GM21360 (cell line): ENCODE data around the gene KCNK7.

Source experiments
- ATAC-seq: cut with Tn5 transposase; IDR thresholded peaks from one replicate; pipeline ENCODE4 v1.9.1; 2021; ENCODE audit warnings: mild to moderate bottlenecking, moderate library complexity; ENCODE audit not compliant: unreplicated experiment

The KCNK7 gene

GRCh38 chr11:65627202-65627601, 31.6 kb upstream of the KCNK7 start:
- ATAC-seq = no peak

- no peak for ATAC-seq
Measured at GRCh38 chr11:65625628-65626342, 30.2 kb upstream of the KCNK7 start.

- no peak for ATAC-seq
Measured at GRCh38 chr11:65624931-65625627, 29.5 kb upstream of the KCNK7 start.

GRCh38 chr11:65623852-65624616, 28.4 kb upstream of the KCNK7 start:
- no peak for ATAC-seq

- ATAC-seq = no peak
Measured at GRCh38 chr11:65623177-65623576, 27.6 kb upstream of the KCNK7 start.

GRCh38 chr11:65622011-65622410, 26.4 kb upstream of the KCNK7 start:
- no peak for ATAC-seq

GRCh38 chr11:65621460-65621859, 25.9 kb upstream of the KCNK7 start:
- ATAC-seq = no peak

- no peak for ATAC-seq
Measured at GRCh38 chr11:65620666-65621065, 25.1 kb upstream of the KCNK7 start.

GRCh38 chr11:65619281-65619928, 23.8 kb upstream of the KCNK7 start:
- ATAC-seq = no peak

GRCh38 chr11:65618763-65619162, 23.2 kb upstream of the KCNK7 start:
- no peak for ATAC-seq

GRCh38 chr11:65617990-65618751, 22.6 kb upstream of the KCNK7 start:
- ATAC-seq = no peak

GRCh38 chr11:65617136-65617850, 21.7 kb upstream of the KCNK7 start:
- no peak for ATAC-seq

GRCh38 chr11:65616575-65617001, 21.0 kb upstream of the KCNK7 start:
- ATAC-seq = no peak

GRCh38 chr11:65615950-65616574, 20.5 kb upstream of the KCNK7 start:
- no peak for ATAC-seq

GRCh38 chr11:65615229-65615949, 19.8 kb upstream of the KCNK7 start, which contains the start of gene PCNX3:
TSS of gene PCNX3 (plus strand) at chr11:65615776. CDS start at chr11:65616312, 536 bp downstream.
- ATAC-seq = peak; percentile 71

- ATAC-seq = no peak
Measured at GRCh38 chr11:65613091-65613928, 17.7 kb upstream of the KCNK7 start.

- no peak for ATAC-seq
Measured at GRCh38 chr11:65612691-65613090, 17.1 kb upstream of the KCNK7 start.
